ENCODE data around the gene FAM43B. TPM values are rescaled to one million over a fixed set of nuclear protein-coding genes. Genes with fewer than 3 reads are reported as not detected.

Gene FAM43B
- total RNA-seq, 4 donors from 2014 or later: 0.59 to 3.5 (median 2.5) TPM

DNA sequence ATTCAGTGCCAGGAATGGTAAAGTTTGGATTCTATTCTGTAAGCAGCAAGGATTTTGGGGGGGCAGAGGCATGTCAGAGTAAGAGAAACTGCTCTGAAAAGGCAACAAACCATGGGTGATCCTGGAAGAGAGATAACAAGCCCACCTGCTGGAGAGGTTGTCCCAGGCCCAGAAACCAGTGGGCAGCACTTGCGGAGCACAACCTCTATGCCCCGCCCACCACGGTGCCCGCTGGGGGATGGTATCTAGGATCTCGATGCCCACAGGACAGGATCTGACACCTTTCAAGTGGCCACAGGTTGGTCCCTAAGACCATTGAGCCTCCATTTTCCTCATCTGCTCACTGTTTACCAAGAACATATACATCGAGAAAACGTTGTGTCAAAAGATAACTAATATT lies 24.2 kb upstream of the FAM43B start:
- Histone ChIP-seq H3K27ac (no peak overlapping the region), H3K4me1 (no peaks in the 10 kb centered on the region), H3K27me3 (no peaks in the 10 kb centered on the region), H3K36me3 (no peaks in the 10 kb centered on the region), H3K9me3 (no peaks in the 10 kb centered on the region), H3K4me3 (replicated peaks in 1 of 3) (no peak overlapping the region)
- TF ChIP-seq, protein P1, sequence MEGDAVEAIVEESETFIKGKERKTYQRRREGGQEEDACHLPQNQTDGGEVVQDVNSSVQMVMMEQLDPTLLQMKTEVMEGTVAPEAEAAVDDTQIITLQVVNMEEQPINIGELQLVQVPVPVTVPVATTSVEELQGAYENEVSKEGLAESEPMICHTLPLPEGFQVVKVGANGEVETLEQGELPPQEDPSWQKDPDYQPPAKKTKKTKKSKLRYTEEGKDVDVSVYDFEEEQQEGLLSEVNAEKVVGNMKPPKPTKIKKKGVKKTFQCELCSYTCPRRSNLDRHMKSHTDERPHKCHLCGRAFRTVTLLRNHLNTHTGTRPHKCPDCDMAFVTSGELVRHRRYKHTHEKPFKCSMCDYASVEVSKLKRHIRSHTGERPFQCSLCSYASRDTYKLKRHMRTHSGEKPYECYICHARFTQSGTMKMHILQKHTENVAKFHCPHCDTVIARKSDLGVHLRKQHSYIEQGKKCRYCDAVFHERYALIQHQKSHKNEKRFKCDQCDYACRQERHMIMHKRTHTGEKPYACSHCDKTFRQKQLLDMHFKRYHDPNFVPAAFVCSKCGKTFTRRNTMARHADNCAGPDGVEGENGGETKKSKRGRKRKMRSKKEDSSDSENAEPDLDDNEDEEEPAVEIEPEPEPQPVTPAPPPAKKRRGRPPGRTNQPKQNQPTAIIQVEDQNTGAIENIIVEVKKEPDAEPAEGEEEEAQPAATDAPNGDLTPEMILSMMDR (IDR thresholded peaks at IDR 0.05): no peak
- no peak for TF ChIP-seq POLR2A (IDR thresholded peaks at IDR 0.05)
- intact Hi-C loops (cut with DNase I): loop anchor here (10.0 kb wide), 1 partner anchor 667 kb away; no protein-coding TSS in a partner anchor
- WGBS, 2 donors: 49 to 73% methylated on average over 4 to 7 of the region's 7 CpGs
- no peak for DNase-seq

- Histone ChIP-seq H3K27me3 (no peaks in the 10 kb centered on the region), H3K9me3 (no peaks in the 10 kb centered on the region), H3K27ac (no peak overlapping the region), H3K36me3 (no peaks in the 10 kb centered on the region), H3K4me1 (no peaks in the 10 kb centered on the region), H3K4me3 (replicated peaks in 1 of 3) (no peak overlapping the region)
- DNase-seq: no peak
- intact Hi-C loops (cut with DNase I): no loop called here
- 41 to 58% methylated on average over 8 of the region's 8 CpGs for whole genome bisulfite sequencing, 2 donors
- TF ChIP-seq POLR2A (IDR thresholded peaks at IDR 0.05): no peak
- TF ChIP-seq, protein P1 (IDR thresholded peaks at IDR 0.05): no peak
Measured at GRCh38 chr1:20530306-20530705, 22.1 kb upstream of the FAM43B start.

DNA sequence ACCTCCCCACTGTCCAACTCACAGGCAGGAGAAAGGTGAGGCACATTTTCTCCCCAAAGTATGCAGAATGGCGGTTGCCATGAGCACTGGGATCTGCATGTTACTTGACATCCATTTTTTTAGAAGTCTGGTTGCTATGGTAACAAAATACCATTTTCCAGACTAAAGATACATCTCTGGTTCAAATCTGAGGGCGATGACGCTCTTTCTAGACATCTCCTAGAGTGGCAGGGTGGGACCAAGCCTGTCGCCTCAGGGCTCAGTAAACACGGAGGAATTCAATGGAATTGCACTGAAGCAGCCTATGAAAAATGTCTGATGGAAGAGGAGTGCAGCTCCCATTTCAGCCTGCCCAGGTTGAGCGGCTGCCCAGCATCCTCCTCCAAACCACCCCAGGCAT lies 21.5 kb upstream of the FAM43B start:
- H3K27me3 ChIP-seq: no peaks in the 10 kb centered on the region
- no peak overlapping the region for H3K27ac ChIP-seq
- no peaks in the 10 kb centered on the region for H3K4me1 ChIP-seq
- WGBS, 2 donors: 62 to 65% methylated on average over 6 of the region's 6 CpGs
- no peak for DNase-seq
- intact Hi-C loops (cut with DNase I): no loop called here
- H3K9me3 ChIP-seq: no peaks in the 10 kb centered on the region
- H3K36me3 ChIP-seq: no peaks in the 10 kb centered on the region
- TF ChIP-seq, protein P1 (IDR thresholded peaks at IDR 0.05): no peak
- no peak for TF ChIP-seq POLR2A (IDR thresholded peaks at IDR 0.05)
- H3K4me3 ChIP-seq (replicated peaks in 1 of 3): no peak overlapping the region

DNA sequence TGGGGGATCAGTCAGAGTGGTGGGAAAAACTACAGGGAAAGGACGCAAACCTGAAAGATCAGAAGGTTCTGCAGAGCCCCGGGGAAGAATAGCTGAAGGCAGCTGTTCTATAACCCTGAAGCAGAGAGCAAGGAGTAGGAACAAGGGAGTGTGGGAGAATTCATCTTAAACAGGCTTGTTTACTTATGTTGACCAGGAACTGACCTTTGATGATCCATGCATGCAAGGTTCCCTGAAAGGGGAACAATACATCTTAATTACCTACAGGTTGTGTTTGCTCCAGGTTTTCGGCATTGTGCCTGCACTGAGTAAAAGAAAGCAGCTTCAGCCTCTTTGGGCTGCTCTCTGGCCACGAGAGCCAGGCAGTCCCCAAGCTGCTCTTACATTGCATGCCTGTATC lies 18.7 kb upstream of the FAM43B start:
- intact Hi-C loops (cut with DNase I): no loop called here
- no peak for DNase-seq
- TF ChIP-seq, protein P1 (IDR thresholded peaks at IDR 0.05): no peak
- no peak for TF ChIP-seq POLR2A (IDR thresholded peaks at IDR 0.05)
- no peaks in the 10 kb centered on the region for H3K4me1 ChIP-seq
- no peaks in the 10 kb centered on the region for H3K36me3 ChIP-seq
- H3K4me3 ChIP-seq (replicated peaks in 1 of 3): no peak overlapping the region
- H3K27ac ChIP-seq: no peak overlapping the region
- H3K9me3 ChIP-seq: no peaks in the 10 kb centered on the region
- 46 to 63% methylated on average over 4 of the region's 4 CpGs for WGBS, 2 donors
- H3K27me3 ChIP-seq: no peaks in the 10 kb centered on the region

DNA sequence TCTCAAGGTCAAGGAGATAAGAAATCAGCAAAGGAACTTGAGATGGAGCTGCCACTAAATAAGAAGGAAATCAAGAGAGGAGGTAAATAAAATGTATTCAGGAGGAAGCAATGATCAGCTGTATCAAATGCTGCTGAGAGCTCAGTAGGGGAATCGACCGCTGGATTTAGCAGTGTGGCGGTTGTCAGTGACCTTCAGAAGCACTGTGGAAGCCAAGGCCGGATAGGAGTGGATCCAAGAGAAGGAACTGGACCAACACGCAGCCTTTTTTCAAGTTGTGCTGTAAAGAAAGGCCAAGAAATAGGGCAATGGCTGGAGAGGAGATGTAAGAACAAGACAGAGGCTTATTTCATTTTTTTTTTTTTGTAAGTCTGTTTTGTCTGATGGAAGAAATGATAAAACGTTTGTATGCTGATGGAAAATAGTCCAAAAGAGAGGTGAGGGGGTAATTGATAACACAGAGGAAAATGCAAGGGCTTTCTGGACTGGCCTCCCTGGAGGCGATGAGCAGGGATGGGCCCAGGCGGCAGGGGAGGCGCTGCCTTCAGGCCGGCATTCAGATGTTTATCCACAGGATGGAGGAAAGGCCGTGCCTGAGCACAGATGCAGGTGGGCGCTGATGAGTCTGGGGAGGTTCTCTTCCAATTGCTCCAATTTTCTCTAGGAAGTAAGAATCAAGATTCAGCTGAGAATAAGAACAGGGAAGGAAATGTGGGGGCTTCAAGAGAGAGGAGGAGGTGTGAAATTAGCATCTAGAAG lies 17.5 kb upstream of the FAM43B start:
- 61 to 66% methylated on average over 12 of the region's 12 CpGs for WGBS, 2 donors
- no peaks in the 10 kb centered on the region for H3K27me3 ChIP-seq
- no peak overlapping the region for H3K4me3 ChIP-seq (replicated peaks in 1 of 3)
- no peak overlapping the region for H3K27ac ChIP-seq
- intact Hi-C loops (cut with DNase I): no loop called here
- no peak for DNase-seq
- no peaks in the 10 kb centered on the region for H3K4me1 ChIP-seq
- no peaks in the 10 kb centered on the region for H3K36me3 ChIP-seq
- TF ChIP-seq, protein P1 (IDR thresholded peaks at IDR 0.05): no peak
- no peak for TF ChIP-seq POLR2A (IDR thresholded peaks at IDR 0.05)
- no peaks in the 10 kb centered on the region for H3K9me3 ChIP-seq
